HG02970 (cell line): Measurements from ENCODE around the gene TEX54.
"Not testable (repeated sequence)": the region's sequence is repeated elsewhere in the genome, so short reads cannot be mapped to it uniquely, and the experiment has no call there.

Source experiments
- ATAC-seq: cut with Tn5 transposase; IDR thresholded peaks from one replicate; pipeline ENCODE4 v1.9.1; 2021; ENCODE audit warnings: mild to moderate bottlenecking, moderate library complexity, moderate number of reproducible peaks; ENCODE audit not compliant: unreplicated experiment, low FRiP score

Gene TEX54

GRCh38 chr11:62832336-62833234 lies at the start of gene TEX54:
Gene TEX54, minus strand, starts transcription at chr11:62832841.
- no peak for ATAC-seq

GRCh38 chr11:62882431-62882749 lies 49.7 kb upstream of the TEX54 start:
- no peak for ATAC-seq

GRCh38 chr11:62881579-62882430 lies 49.2 kb upstream of the TEX54 start:
- peak; percentile 39 for ATAC-seq

- ATAC-seq = peak; percentile 57
Observed at GRCh38 chr11:62880803-62881578, 48.4 kb upstream of the TEX54 start, which contains the start of gene SLC3A2. Gene SLC3A2, plus strand, starts transcription at chr11:62880896. Its CDS starts 128 bp downstream, at chr11:62881024.

GRCh38 chr11:62880231-62880802 lies 47.7 kb upstream of the TEX54 start:
- peak; percentile 8 for ATAC-seq

GRCh38 chr11:62879235-62879978 lies 46.8 kb upstream of the TEX54 start:
- no peak for ATAC-seq

- no peak for ATAC-seq
Observed at GRCh38 chr11:62876712-62877111, 44.1 kb upstream of the TEX54 start.

- ATAC-seq = no peak
Observed at GRCh38 chr11:62875698-62876478, 43.2 kb upstream of the TEX54 start.

GRCh38 chr11:62874851-62875250 lies 42.2 kb upstream of the TEX54 start:
- ATAC-seq = no peak

- ATAC-seq = no peak
Observed at GRCh38 chr11:62865635-62866034, 33.0 kb upstream of the TEX54 start.

GRCh38 chr11:62863687-62864335 lies 31.2 kb upstream of the TEX54 start:
- no peak for ATAC-seq

GRCh38 chr11:62861564-62862192 lies 29.0 kb upstream of the TEX54 start:
- ATAC-seq = not testable (repeated sequence)

- no peak for ATAC-seq
Observed at GRCh38 chr11:62860835-62861563, 28.4 kb upstream of the TEX54 start.

- ATAC-seq = not testable (repeated sequence)
Observed at GRCh38 chr11:62859281-62859703, 26.7 kb upstream of the TEX54 start.

GRCh38 chr11:62858201-62858600 lies 25.6 kb upstream of the TEX54 start:
- ATAC-seq = no peak

GRCh38 chr11:62857541-62857982 lies 24.9 kb upstream of the TEX54 start:
- ATAC-seq = no peak

GRCh38 chr11:62856333-62856895 lies 23.8 kb upstream of the TEX54 start:
- no peak for ATAC-seq
